ELR (cell line): ENCODE data around the gene RBPJ.
"Not testable (repeated sequence)": the region's sequence is repeated elsewhere in the genome, so short reads cannot be mapped to it uniquely, and the experiment has no call there.

Experiments
- DNase-seq: peaks from one replicate; pipeline ENCODE4 v3.0.0-alpha.2; 2015; ENCODE audit warnings: low read depth

The RBPJ gene

DNA sequence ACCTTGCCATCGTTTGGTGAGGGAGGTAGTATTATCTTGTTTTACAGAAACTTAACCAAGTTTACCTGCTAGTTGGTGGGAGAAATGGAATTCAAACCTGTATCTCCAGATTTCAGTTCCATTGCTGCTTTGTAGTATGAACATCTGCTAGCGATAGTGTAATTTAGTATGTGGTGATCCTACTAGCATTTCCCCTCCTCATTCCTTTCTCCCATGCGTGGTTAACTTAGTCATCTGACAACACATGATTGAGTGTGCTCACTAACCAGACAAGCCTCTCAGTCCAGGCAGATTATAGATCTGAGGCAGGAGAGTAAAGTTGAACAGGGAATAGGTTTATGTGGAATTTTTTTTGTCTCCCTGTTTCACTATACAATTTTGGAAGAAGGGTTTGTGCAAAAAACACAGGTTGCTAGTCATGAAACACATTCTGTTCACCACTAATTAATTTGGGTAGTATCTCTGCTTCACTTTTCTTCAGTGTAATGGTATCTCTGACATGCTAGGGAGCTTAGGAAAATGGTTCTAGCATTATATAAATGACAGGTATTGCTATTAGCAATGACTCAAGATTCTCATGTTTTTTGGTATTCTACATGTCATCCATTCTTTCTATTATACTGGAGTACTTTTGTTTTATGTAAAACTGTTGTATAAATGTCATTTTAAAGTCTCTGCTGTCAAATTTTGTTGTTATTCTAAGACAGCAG is 21.7 kb downstream of the RBPJ start:
- DNase-seq, result peak; percentile 90

GRCh38 chr4:26343038-26343398 is 22.2 kb downstream of the RBPJ start:
- peak; percentile 26 for DNase-seq

GRCh38 chr4:26344901-26345564 is 24.2 kb downstream of the RBPJ start:
- no peak for DNase-seq

GRCh38 chr4:26345565-26345938 is 24.7 kb downstream of the RBPJ start:
- DNase-seq, result no peak

- DNase-seq, result no peak
Observed at GRCh38 chr4:26346203-26346620, 25.4 kb downstream of the RBPJ start.

GRCh38 chr4:26349496-26349895 is 28.7 kb downstream of the RBPJ start:
- DNase-seq, result no peak

- DNase-seq, result no peak
Observed at GRCh38 chr4:26351685-26352084, 30.9 kb downstream of the RBPJ start.

- no peak for DNase-seq
Observed at GRCh38 chr4:26354491-26354890, 33.7 kb downstream of the RBPJ start.

DNA sequence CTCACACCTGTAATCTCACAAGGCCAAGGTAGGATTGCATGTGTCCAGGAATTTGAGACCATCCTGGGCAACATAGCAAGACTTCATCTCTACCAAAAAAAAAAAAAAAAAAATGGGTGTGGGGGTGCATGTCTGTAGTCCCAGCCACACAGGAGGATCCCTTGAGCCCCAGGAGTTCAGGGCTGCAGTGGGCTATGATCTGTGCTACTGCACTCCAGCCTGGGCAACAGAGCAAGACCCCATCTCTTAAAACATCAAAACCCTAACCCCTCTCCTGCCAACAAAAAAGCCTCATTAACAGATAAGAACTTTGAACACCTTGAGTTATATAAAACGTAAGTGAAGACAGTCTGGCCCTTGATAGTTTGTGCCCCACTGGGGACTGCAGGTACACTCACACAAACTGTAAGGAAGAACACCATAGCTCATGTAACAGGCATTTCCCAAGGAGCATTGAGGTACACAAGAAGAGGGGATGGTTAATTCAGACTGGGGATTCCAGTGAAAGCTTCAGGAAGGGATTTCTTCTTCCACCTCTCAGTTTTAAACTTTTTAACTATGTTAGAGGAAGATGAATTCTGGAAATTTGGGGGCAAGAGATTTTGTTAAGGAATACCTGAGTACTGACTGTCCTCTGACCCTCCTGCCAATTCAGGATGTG is 34.7 kb downstream of the RBPJ start:
- DNase-seq, result no peak

GRCh38 chr4:26356081-26356501 is 35.3 kb downstream of the RBPJ start:
- peak; percentile 31 for DNase-seq

DNA sequence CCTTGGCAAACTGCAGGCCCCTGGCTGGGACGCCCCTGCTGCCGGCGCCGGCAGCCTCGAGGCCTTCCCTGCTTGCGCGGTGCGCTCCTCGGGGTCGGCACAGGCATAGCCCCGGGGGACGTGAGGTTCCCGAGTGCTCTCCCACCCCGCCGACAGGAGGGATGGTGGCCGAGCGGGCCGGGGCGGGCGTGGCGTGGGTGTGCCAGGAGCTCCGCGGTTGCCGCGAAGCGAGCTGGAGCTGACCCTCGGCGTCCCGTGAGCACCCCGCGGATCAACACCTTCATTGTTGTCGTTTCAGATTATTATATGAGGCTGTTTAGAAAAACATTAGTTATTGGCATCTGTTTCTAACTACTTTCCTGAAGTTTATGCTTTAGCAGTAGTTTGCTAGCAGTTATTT is 38.7 kb downstream of the RBPJ start:
- DNase-seq, result not testable (repeated sequence)

- no peak for DNase-seq
Observed at GRCh38 chr4:26360273-26360672, 39.5 kb downstream of the RBPJ start.

DNA sequence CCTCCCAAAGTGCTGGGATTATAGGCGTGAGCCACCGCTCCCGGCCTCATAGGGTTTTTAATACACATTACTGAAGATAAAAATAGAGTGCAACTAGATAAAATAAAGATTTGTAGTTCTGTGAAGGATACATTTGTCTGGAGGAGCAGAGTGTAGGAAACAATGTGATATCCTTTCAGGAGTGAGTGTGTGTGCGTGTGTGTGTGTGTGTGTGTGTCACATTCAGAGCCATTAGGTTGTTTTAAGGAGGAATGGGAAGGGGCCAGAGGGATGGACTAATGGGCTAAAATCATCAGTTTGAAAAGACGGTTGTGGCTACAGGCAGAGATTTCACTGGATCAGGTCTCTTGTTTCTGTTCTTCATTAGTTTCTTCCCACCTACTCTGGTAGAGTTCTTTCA is 40.0 kb downstream of the RBPJ start:
- DNase-seq, result no peak

DNA sequence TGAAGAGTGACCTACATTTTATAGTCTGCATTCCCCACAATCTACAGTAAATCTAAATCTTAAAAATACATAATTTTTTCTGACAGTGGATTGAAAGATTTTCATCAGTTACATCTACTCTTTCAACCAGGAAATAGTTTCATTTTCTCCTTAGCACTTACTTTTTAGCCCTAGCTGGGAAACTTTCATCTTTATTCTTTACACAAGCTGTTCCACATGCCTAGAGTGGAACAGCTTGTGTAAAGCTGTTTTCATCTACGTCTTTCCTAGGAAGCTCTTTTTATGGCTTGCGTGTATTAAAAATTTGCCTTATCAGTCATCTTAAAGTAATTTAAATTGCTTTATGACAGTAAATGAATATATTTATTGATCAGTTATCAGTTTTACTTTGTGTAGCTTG is 40.5 kb downstream of the RBPJ start:
- no peak for DNase-seq

GRCh38 chr4:26362745-26363439 is 42.1 kb downstream of the RBPJ start:
- DNase-seq, result peak; percentile 55

DNA sequence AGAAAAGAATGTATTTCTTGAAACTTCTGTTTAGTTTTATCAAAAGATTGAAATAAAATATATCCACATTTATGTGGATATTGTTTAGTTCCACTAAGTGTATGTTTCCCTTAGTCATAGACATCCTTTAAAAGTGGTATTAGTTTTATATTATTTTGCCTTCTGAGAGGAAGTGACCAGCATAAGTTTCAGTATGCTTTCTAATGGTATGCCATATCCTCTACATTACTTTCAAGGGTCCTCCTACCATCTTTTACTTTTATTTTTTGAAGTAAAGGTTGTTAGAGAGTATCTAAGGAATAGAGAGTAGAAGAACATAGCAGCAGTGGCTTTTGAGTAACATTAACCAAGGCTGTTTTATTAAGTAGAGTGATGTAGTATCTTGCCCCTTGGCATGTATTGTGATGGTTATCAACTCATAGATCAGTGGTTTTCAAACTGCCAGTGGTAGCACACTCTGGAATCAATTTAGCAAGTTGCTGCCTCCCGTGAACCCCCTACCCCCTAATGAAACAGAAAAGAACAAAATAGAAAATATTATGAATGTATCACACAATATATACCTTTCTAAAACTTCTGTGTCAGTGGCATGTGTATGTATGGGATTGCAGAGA is 44.8 kb downstream of the RBPJ start:
- no peak for DNase-seq

DNA sequence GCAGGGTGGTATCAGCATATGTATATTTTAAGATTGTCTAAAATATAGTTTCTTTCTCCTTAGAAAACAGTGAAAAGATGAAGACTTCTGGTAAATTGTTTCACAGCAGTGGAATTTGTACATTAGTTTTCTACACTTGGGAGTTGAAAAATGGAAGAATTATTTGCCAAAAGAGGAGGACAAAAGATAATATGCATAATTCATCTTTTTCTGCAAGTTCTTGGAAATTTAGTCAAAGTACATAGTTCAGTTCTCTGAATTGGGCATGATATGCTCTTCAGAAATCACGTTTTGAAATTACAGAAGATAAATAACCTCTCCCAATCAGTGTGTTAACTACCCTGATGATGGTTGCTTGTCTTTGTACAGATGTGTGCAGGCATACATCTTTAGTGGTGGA is 47.0 kb downstream of the RBPJ start:
- no peak for DNase-seq

- DNase-seq, result no peak
Observed at GRCh38 chr4:26368685-26369084, 47.9 kb downstream of the RBPJ start.

DNA sequence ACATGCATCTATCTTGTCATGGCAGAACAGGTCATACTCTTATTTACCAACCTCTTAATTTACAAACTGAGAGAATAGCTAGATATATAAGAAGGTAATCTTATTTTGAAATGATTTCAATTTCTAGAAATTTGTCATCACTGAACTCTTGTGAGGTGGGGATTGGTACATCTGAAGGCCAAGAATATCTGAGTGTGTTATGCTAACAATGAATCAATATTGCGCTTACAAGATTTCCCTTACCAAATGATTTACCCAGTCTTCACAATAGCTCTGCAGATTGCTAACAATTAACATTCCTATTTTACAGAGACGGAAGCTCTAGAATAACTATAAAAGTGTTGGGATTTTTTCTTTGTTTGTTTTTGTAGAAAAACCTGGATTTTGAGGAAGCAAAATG is 48.3 kb downstream of the RBPJ start:
- no peak for DNase-seq

GRCh38 chr4:26369581-26369980 is 48.8 kb downstream of the RBPJ start:
- DNase-seq, result no peak

GRCh38 chr4:26372076-26372475 is 51.3 kb downstream of the RBPJ start:
- no peak for DNase-seq

DNA sequence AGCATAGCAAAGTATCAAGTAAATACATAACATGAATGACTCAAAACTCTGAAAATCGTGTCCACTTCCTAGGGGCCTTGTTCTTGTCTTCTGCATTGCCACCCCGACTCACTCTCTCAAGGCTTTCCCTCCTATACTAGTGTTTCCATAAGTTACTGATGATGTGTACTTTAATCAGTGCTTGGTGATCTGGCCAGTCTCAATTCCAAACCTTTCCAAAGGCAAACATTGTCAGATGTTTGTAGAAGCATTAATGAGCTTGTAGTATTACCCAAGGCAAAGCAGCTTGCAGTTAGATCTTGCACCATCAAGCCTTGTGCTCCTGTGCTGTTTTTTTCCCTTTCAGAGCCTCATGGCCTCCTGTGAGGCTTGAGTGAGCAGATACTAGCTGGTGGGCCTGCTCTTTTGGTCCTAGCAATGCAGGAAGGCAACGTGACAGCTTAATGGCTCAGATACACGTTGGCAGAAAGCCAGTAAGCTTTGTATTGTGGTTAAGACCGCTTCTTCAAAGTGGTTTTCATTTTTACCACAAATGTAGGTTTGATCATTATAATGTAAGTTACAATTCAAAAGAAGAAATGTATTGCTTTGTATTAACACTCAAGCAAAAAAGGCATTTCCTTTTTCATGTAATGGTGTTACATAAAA is 51.8 kb downstream of the RBPJ start:
- DNase-seq, result peak; percentile 84
